ENCODE measurements around the gene PGLYRP2.

DNA sequence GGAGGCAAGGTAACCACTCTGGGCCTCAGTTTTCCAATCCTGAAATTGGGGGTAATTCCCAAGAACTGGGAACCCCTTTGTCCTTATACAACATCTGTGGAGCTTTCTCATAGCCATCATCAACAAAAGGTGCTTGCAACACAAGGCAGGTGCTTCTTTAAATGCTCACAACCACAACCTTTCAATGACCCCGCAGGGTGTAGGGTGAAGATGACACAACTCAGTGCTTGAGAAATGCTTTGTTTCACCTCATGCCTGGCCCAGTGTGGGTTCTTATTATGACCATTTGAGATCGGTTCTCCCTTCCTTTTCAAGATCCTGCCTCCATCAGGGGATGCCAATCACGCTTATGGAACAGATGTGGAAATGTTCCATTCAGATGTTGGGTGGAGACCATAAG lies 38.0 kb downstream of the PGLYRP2 start:
- TF ChIP-seq SP1 (IDR thresholded peaks at IDR 0.05) (no peak), FOXM1 (IDR thresholded peaks at IDR 0.05; ENCODE audit: borderline replicate concordance) (no peak)

Measured in HEK293T (cell line).